ENCODE data around the gene PTPN4. TPM values are rescaled to one million over a fixed set of nuclear protein-coding genes. Genes with fewer than 3 reads are reported as not detected.
A peak's percentile ranks its signal among the peaks of the same experiment; 100 is the strongest.

The PTPN4 gene
- total and polyA plus RNA-seq, 7 donors = 2.1 to 35.4 (median 17.3) TPM

- 94 to 98% (median 94%) methylated on average over 2 of the region's 2 CpGs for WGBS, 3 donors
- intact Hi-C loops (cut with DNase I) = no loop called here
- peak in 1 of 4 donors; percentile 30 for ATAC-seq
- Histone ChIP-seq H3K9me3 (peaks cover 5% of the 10 kb centered on the region), H3K4me3 (no peak overlapping the region), H3K27me3 (ENCODE audit: insufficient read depth in 3 of 3, low read length in 2 of 3) (no peaks in the 10 kb centered on the region), H3K27ac (peak overlapping the region; percentile 3), H3K4me1 (peaks cover 27% of the 10 kb centered on the region), H3K36me3 (ENCODE audit: insufficient read depth in 1 of 2, low read depth in 1 of 2) (no peaks in the 10 kb centered on the region)
- no peak for DNase-seq
- no peak for TF ChIP-seq CTCF (IDR thresholded peaks at IDR 0.05)
Observed at GRCh38 chr2:119818792-119819191, 59.1 kb downstream of the PTPN4 start.

GRCh38 chr2:119819846-119820245, 60.1 kb downstream of the PTPN4 start:
- Histone ChIP-seq H3K4me1 (peaks cover 27% of the 10 kb centered on the region), H3K4me3 (no peak overlapping the region), H3K36me3 (ENCODE audit: insufficient read depth in 1 of 2, low read depth in 1 of 2) (no peaks in the 10 kb centered on the region), H3K27me3 (ENCODE audit: insufficient read depth in 3 of 3, low read length in 2 of 3) (no peaks in the 10 kb centered on the region), H3K27ac (peak overlapping the region; percentile 3), H3K9me3 (peaks cover 5% of the 10 kb centered on the region)
- 84 to 85% (median 85%) methylated on average over 6 of the region's 6 CpGs for WGBS, 3 donors
- no peak for TF ChIP-seq CTCF (IDR thresholded peaks at IDR 0.05)
- intact Hi-C loops (cut with DNase I) = loop anchor here in 1 of 2 donors (5.0 kb wide), 1 partner anchor 38 kb away; no protein-coding TSS in a partner anchor
- no peak for DNase-seq
- ATAC-seq = no peak

GRCh38 chr2:119820275-119820674, 60.6 kb downstream of the PTPN4 start:
- no peaks in the 10 kb centered on the region for H3K36me3 ChIP-seq (ENCODE audit: insufficient read depth in 1 of 2, low read depth in 1 of 2)
- H3K27ac ChIP-seq = no peak overlapping the region
- intact Hi-C loops (cut with DNase I) = loop anchor here in 1 of 2 donors (5.0 kb wide), 1 partner anchor 38 kb away; no protein-coding TSS in a partner anchor
- DNase-seq (no peak), ATAC-seq (peak in 2 of 4 donors; percentile 46 to 48)
- no peak overlapping the region for H3K4me3 ChIP-seq
- H3K27me3 ChIP-seq (ENCODE audit: insufficient read depth in 3 of 3, low read length in 2 of 3) = no peaks in the 10 kb centered on the region
- peaks cover 27% of the 10 kb centered on the region for H3K4me1 ChIP-seq
- no peak for TF ChIP-seq CTCF (IDR thresholded peaks at IDR 0.05)
- peaks cover 5% of the 10 kb centered on the region for H3K9me3 ChIP-seq

- Histone ChIP-seq H3K27me3 (ENCODE audit: insufficient read depth in 3 of 3, low read length in 2 of 3) (no peaks in the 10 kb centered on the region), H3K4me1 (peaks cover 34% of the 10 kb centered on the region), H3K4me3 (no peak overlapping the region), H3K27ac (no peak overlapping the region), H3K36me3 (ENCODE audit: insufficient read depth in 1 of 2, low read depth in 1 of 2) (no peaks in the 10 kb centered on the region), H3K9me3 (peaks cover 5% of the 10 kb centered on the region)
- intact Hi-C loops (cut with DNase I) = loop anchor here in 1 of 2 donors (5.0 kb wide), 1 partner anchor 39 kb away; no protein-coding TSS in a partner anchor
- 60 to 90% (median 80%) methylated on average over 2 of the region's 2 CpGs for WGBS, 3 donors
- ATAC-seq = no peak
- no peak for DNase-seq
- no peak for TF ChIP-seq CTCF (IDR thresholded peaks at IDR 0.05)
Observed at GRCh38 chr2:119821266-119821665, 61.5 kb downstream of the PTPN4 start.
